Non-pigmented ciliary epithelial cell (primary cell): ENCODE results near the gene ITPK1.

Experiments
- DNase-seq: peaks from one replicate; pipeline ENCODE4 v3.0.0-alpha.2; 2010; ENCODE audit warnings: low read depth

The ITPK1 gene

GRCh38 chr14:92988786-92989755 is 126.7 kb downstream of the ITPK1 start:
- DNase-seq, result no peak

DNA sequence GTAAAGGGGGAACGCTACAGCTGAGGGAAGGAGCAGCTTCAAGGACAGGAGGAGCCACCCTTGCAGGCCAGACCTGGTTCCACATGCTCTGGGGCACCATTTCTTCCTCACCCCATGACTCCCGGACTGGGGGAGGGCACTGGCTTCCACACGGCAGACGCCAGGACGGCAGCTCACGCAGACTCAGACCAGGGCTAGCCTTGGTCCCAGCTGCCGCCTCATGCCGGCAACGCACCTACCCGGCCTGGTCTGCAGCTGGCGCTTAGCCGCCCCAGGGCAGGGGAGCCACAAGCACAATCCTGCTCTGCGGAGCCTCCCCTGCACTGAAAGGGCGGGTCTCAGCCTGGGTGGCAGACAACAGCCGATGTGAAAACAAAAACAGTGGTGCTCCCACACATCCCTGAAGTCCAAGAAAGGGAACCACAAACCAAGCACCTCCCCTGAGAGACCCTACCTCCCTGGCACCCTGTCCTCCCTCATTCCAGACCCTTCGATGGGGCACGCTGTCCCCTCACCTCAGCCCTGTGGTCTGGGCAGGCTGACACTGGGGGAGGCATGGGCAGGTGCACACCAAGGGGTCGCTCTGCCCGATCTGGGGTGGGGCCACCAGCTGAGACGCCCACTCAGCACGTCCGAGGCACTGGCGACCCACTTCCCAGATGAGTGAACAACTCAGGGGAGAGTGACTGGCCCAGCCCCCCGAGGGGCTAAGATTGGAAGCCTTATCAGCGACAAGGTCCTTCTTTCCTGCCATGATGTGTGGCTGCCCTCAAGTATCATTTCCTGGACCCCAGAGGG is 127.8 kb downstream of the ITPK1 start:
- DNase-seq, result no peak

DNA sequence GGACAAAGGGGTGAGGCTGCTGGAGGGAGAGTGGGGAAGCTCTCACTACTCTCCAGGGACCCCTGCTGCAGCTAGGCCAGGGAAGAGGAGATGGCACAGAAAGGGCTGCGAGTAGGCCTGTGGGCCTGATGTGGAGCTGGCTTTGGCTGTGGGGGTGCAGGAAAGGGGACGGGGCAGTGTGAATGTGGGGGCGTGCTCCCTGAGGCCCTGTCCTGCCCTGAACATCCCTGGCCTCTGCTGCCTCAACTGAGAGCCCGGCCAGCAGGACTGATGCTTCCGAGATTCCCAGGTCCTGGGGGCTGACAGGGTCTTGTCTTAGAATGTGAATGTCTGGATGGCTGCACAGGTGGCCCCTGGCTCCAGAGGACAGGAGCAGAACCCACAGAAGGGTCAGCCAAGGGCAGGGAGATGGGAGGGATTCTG is 128.6 kb downstream of the ITPK1 start:
- DNase-seq, result no peak

- no peak for DNase-seq
These were observed 129.2 kb downstream of the ITPK1 start for GRCh38 chr14:92986254-92987147.

DNA sequence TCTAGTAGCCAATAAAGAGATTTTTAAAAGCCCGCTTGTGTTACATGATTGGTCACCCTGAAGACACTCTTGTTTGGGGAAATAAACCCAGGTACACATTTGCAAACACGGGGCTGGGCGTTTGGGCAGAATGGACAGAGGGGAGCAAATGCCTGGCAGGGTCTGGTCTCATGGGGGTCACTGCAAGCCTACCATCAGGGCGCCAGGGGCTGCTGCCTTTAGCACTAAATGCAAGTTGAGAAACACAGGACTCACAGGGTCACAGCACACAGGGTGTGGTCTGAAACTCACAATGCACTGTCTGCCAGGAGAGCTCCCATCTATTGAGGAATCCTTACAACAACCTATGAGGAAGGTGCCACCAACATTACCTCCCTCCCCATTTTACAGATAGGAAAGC is 130.2 kb downstream of the ITPK1 start:
- DNase-seq, result no peak

DNA sequence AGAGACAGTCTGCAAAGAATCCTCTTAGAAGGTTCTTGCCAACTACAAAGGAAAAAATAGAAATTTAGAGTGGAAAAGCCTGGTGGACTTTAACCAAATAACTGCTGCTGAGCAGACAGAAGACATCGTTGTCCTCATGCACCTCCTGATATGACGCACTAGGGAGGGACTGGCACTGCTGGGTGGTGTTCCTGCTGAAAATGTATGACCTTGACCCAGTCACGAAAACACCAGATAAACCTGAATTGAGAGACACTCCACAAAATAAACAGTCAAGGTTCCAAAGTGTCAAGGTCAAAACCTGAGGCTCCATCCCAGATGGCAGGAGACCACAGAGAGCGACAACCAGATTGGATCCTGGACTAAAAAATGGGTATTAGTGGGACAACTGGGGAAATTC is 130.8 kb downstream of the ITPK1 start:
- DNase-seq, result no peak

DNA sequence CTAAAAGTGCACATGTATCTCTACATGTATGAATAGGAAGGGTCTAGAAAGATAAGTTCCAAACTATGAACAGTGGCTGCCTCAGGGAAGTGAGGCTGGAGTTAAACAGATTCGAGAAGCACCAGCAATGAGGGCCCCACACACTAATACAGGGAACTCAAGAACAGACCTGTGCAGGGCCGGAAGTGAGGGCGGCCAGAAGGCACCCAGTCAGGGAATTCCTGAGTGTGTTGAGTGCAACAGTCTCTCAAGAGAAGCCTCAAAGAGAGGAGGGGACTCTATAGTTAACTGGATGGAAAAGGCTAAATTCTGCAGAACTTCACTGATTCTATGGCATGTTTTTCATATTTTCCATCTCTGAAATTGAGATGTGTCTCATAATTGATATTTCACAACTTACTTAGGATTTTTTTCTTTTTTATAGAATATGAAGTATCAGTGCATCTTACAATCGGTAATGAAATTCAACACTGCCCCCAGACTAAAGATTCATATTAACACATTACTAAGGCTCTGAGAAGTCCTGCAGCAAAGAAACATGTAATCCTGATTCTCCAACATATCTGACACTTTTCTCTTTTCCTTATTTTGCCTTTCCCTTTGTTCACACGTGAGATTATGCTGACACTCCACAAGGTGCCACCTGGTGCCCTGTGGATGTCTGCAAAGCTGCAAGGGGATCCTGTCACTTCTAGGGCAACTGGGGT is 131.5 kb downstream of the ITPK1 start:
- no peak for DNase-seq

- no peak for DNase-seq
These were observed 132.8 kb downstream of the ITPK1 start for GRCh38 chr14:92982956-92983355.

GRCh38 chr14:92981726-92982125 is 134.0 kb downstream of the ITPK1 start:
- DNase-seq, result no peak

GRCh38 chr14:92980866-92981265 is 134.9 kb downstream of the ITPK1 start:
- DNase-seq, result no peak

DNA sequence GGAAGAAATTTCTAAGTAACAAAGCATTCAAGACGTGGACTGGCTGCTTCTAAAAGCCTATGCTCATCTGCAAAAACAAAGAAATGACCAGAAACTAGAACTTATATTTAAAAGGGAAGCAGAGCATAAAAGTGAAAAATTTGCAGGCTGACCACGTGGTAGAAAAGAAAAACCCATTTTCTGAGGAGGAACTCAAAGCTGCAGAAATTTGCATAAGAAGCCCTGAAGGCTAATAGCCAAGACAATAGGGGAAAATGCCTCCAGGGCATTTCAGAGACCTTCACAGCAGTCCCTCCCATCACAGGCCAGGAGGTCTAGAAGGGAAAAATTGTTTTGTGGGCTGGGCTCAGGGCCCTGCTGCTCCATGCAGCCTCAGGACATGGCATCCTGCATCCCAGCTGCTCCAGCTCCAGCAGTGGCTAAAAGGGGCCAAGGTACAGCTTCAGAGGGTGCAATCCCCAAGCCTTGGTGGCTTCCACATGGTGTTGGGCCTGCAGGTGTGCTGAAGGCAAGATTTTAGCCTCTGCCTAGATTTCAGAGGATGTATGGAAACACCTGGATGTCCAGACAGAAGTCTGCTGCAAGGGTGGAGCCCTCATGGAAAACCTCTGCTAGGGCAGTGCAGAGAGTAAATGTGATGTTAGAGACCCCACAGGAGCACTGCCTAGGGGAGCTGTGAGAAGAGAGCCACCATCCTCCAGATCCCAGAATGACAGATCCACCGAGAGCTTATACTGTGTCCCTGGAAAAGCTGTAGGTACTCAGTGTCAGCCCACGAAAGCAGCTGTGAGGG is 137.3 kb downstream of the ITPK1 start:
- DNase-seq, result no peak

GRCh38 chr14:92976268-92976667 is 139.5 kb downstream of the ITPK1 start:
- no peak for DNase-seq

- no peak for DNase-seq
These were observed 141.0 kb downstream of the ITPK1 start for GRCh38 chr14:92974541-92975345.

GRCh38 chr14:92973798-92974372 is 141.8 kb downstream of the ITPK1 start:
- no peak for DNase-seq

DNA sequence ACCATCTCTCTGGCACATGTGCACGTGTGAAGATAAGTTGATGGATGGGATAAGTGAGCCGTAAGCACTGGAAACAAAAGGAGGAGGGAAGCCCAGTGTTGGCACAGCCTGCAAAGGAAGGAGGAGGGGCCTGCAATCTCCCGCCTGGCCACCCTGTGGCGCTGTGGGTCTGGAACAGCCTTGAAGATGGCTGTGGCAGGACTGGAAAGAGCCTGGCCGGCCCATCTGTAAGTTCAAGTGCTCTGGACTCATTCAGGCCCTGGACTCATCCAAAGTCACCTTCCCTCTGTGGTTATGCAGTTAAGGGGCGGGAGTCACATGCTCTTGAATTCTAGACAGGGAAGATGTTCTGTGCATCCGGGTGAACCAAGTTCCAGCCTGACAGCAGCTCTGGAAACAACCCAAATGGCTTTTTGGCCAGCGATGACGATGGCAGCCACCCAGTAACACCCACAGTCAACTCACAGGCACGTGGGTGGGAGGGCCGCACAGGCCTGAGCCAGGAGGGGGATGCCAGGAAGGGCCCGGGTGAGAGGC is 142.4 kb downstream of the ITPK1 start:
- no peak for DNase-seq

DNA sequence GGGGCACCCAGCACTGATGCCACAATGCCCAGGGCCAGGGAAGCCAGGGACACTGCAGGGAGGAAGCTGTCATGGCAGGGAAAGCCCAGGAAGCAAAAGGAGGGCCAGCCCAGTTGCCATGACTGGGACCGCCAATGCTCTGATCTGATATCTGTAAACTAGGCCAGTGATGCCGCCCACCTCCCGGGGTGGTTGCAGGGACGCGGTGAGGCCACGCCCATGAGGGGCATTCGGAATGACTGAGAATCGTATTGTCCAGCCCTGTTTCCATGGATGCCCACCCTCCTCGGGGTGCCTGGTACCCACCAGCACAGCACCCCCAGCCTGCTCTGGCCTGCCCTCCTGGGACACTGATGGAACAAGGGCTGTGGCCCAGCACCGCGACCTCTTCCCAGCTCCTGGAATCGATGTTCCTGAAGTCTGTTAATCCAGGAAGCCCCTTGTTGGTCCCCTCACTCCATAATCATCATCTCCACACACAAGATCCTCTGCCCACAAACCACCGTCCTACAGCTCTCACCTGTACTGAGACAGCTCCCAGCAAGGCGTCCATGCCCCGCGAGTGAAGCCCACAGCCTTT is 144.0 kb downstream of the ITPK1 start:
- no peak for DNase-seq

- DNase-seq, result no peak
These were observed 145.5 kb downstream of the ITPK1 start for GRCh38 chr14:92970271-92970670.

- DNase-seq, result no peak
These were observed 145.9 kb downstream of the ITPK1 start for GRCh38 chr14:92969871-92970270.

- no peak for DNase-seq
These were observed 146.3 kb downstream of the ITPK1 start for GRCh38 chr14:92969430-92969829.
